Measurements from ENCODE around the gene ARHGEF17.

- TF ChIP-seq CTCF (optimal IDR thresholded peaks at IDR 0.05 in 1 of 3, IDR thresholded peaks at IDR 0.05 in 1 of 3, conservative IDR thresholded peaks at IDR 0.05 in 1 of 3; ENCODE audit: extremely low read depth in 1 of 3, insufficient read depth in 2 of 3, low read length in 3 of 3) (no peak), EZH2 (IDR thresholded peaks at IDR 0.05; ENCODE audit: low read length) (no peak)
Measured at GRCh38 chr11:73333640-73334383, 25.7 kb downstream of the ARHGEF17 start.

All from keratinocyte (primary cell).